HepG2 (cell line): ENCODE measurements around the gene RPS14. TPM values are rescaled to one million over a fixed set of nuclear protein-coding genes. Genes with fewer than 3 reads are reported as not detected.
A peak's percentile ranks its signal among the peaks of the same experiment; 100 is the strongest.

Experiments used
- ATF7-NPFF ChIP-seq: sonication (generic); formaldehyde crosslinking; IDR thresholded peaks from 2 replicates; pipeline ENCODE4 v1.8.1; 2023; ENCODE audit warnings: mild to moderate bottlenecking, low read depth, missing genetic modification reagents, moderate library complexity
- GATAD2A ChIP-seq: IDR thresholded peaks from 2 replicates; pipeline ENCODE4 v1.6.1; 2016
- MTF2 ChIP-seq: sonication (generic); formaldehyde crosslinking; IDR thresholded peaks from 2 replicates; pipeline ENCODE4 v1.5.0; 2020; ENCODE audit warnings: missing genetic modification reagents, borderline replicate concordance
- NR2F6 ChIP-seq, 2 experiments: IDR thresholded peaks; 2 replicates each; pipeline ENCODE4 v1.6.1; 2016; ENCODE audit warnings: antibody characterized with exemption in 1 of 2, mild to moderate bottlenecking in 1 of 2
- ONECUT2 ChIP-seq: sonication (generic); formaldehyde crosslinking; IDR thresholded peaks from 2 replicates; pipeline ENCODE4 v1.4.0; 2020; ENCODE audit warnings: missing genetic modification reagents
- RARA ChIP-seq: IDR thresholded peaks from 2 replicates; pipeline ENCODE4 v1.6.1; 2016; ENCODE audit warnings: missing genetic modification reagents, missing compliant biosample characterization
- SRSF1 ChIP-seq: fragments of 200-400 bp; formaldehyde crosslinking; optimal IDR thresholded peaks from 2 replicates; pipeline ENCODE3; 2017; ENCODE audit warnings: mild to moderate bottlenecking, low read depth, low read length, moderate library complexity
- ZFX ChIP-seq: sonication (generic); formaldehyde crosslinking; IDR thresholded peaks from 2 replicates; pipeline ENCODE4 v1.4.0; 2020; ENCODE audit warnings: mild to moderate bottlenecking, low read depth, missing genetic modification reagents, moderate library complexity
- polyA plus RNA-seq, 8 experiments: library from polyadenylated mRNA; depleted of rRNA in 3 of 8; stranded (reverse) in 7 of 8; unstranded in 1 of 8; fragments of >200 nt; fragmentation: Illumina TruSeq in 4 of 8; extraction: Trizol in 4 of 8; gene quantifications; 2 replicates each; pipeline versions ENCODE4 v1.2.1 to v1.2.3, GENCODE V29; 2011 to 2016; ENCODE audit warnings: low read depth in 4 of 8, missing spikeins in 1 of 8, mixed read lengths in 1 of 8; ENCODE audit not compliant: insufficient read depth in 1 of 8
- total RNA-seq, 5 experiments: library from RNA; depleted of rRNA; stranded (reverse); fragments of >200 nt; fragmentation: Illumina TruSeq; extraction: Trizol; gene quantifications; 2 replicates each; pipeline ENCODE4 v1.2.3, GENCODE V29; 2016; ENCODE audit warnings: low read depth in 1 of 5
- TF ChIP-seq, protein P1 (sequence below): sonication (generic); formaldehyde crosslinking; IDR thresholded peaks from 2 replicates; pipeline ENCODE4 v1.4.0; 2020; ENCODE audit warnings: missing genetic modification reagents
- TF ChIP-seq, protein P2 (sequence below), 2 experiments: sonication (generic) in 1 of 2; formaldehyde crosslinking in 1 of 2; IDR thresholded peaks; 2 replicates each; pipeline versions ENCODE4 v1.6.1 to v1.9.0; 2014 to 2022; ENCODE audit warnings: antibody characterized with exemption in 1 of 2, borderline replicate concordance in 1 of 2, inconsistent platforms in 1 of 2, low read depth in 1 of 2, missing genetic modification reagents in 1 of 2
- TF ChIP-seq, protein P3 (sequence below): IDR thresholded peaks from 2 replicates; pipeline ENCODE4 v1.6.1; 2012; ENCODE audit warnings: inconsistent platforms
- TF ChIP-seq, protein P4 (sequence below): IDR thresholded peaks from 2 replicates; pipeline ENCODE4 v1.6.1; 2016; ENCODE audit warnings: low read depth, control low read depth

RPS14 gene
- total and polyA plus RNA-seq, 2 of the 13 experiments (the other 11 are each of a cell fraction or from before 2014, with no cell fraction given) = 2,116 to 3,295 TPM

DNA sequence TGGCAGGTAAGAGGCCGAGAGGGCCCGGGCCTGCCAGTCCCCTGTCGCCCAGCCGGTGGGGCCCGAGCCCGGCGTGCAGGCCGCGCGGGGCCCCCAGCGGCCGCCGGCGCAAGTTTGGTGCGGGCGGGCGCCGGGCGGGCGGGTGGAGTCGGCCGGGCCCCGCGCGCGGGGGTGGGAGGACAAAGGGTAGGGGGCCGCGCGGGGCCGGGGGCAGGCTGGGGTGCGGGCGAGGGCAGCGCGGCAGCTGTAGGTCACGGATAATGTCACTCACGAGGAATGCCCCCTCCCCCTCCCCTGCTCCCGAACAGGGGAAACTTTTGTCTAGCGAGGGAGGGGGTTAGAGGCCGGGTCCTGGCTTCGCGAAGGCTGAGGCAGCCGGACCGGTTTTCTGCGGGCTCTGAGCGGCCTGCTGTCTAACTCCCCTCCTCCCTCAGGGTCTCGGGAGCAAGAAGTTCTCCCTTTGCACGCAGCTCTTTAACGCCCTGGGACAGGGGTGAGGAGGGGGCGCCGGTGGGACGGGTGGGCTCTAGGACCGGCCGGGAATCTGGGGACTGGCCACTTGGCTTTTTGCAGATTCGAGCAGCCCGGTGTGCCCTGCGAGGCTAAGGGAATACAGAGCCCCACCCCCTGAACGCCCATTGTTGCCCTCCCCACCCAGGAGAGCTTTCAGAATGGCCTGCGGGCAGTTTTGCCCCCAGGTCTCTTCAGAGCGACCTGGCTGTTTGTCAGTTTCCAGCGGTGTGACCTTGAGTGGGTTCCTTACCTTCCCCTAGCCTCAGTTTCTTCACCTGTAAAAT lies 37.1 kb upstream of the RPS14 start (continued):
- TF ChIP-seq, protein P1, sequence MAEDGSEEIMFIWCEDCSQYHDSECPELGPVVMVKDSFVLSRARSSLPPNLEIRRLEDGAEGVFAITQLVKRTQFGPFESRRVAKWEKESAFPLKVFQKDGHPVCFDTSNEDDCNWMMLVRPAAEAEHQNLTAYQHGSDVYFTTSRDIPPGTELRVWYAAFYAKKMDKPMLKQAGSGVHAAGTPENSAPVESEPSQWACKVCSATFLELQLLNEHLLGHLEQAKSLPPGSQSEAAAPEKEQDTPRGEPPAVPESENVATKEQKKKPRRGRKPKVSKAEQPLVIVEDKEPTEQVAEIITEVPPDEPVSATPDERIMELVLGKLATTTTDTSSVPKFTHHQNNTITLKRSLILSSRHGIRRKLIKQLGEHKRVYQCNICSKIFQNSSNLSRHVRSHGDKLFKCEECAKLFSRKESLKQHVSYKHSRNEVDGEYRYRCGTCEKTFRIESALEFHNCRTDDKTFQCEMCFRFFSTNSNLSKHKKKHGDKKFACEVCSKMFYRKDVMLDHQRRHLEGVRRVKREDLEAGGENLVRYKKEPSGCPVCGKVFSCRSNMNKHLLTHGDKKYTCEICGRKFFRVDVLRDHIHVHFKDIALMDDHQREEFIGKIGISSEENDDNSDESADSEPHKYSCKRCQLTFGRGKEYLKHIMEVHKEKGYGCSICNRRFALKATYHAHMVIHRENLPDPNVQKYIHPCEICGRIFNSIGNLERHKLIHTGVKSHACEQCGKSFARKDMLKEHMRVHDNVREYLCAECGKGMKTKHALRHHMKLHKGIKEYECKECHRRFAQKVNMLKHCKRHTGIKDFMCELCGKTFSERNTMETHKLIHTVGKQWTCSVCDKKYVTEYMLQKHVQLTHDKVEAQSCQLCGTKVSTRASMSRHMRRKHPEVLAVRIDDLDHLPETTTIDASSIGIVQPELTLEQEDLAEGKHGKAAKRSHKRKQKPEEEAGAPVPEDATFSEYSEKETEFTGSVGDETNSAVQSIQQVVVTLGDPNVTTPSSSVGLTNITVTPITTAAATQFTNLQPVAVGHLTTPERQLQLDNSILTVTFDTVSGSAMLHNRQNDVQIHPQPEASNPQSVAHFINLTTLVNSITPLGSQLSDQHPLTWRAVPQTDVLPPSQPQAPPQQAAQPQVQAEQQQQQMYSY (CRISPR knock-in tag) = 0 out of 2 replicates have a peak, but pooled peaks have one; percentile 40
- TF ChIP-seq NR2F6 (IDR thresholded peaks at IDR 0.05) (no peak), NR2F6 (CRISPR knock-in tag; IDR thresholded peaks at IDR 0.05) (peak; percentile 18; the same call in 1 of the 2 replicates), MTF2 (CRISPR knock-in tag) (no peak), GATAD2A (CRISPR knock-in tag) (no peak), SRSF1 (peak; percentile 12), ZFX (peak; percentile 41; the same call in 1 of the 2 replicates), RARA (peak; percentile 37; the same call in 1 of the 2 replicates), ATF7-NPFF (CRISPR knock-in tag) (no peak), ONECUT2 (CRISPR knock-in tag) (no peak)
- TF ChIP-seq, protein P2, sequence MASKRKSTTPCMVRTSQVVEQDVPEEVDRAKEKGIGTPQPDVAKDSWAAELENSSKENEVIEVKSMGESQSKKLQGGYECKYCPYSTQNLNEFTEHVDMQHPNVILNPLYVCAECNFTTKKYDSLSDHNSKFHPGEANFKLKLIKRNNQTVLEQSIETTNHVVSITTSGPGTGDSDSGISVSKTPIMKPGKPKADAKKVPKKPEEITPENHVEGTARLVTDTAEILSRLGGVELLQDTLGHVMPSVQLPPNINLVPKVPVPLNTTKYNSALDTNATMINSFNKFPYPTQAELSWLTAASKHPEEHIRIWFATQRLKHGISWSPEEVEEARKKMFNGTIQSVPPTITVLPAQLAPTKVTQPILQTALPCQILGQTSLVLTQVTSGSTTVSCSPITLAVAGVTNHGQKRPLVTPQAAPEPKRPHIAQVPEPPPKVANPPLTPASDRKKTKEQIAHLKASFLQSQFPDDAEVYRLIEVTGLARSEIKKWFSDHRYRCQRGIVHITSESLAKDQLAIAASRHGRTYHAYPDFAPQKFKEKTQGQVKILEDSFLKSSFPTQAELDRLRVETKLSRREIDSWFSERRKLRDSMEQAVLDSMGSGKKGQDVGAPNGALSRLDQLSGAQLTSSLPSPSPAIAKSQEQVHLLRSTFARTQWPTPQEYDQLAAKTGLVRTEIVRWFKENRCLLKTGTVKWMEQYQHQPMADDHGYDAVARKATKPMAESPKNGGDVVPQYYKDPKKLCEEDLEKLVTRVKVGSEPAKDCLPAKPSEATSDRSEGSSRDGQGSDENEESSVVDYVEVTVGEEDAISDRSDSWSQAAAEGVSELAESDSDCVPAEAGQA (IDR thresholded peaks at IDR 0.05; ENCODE audit: low read depth) = no peak
- TF ChIP-seq, protein P2 (CRISPR knock-in tag; IDR thresholded peaks at IDR 0.05; ENCODE audit: borderline replicate concordance) = no peak
- TF ChIP-seq, protein P3, sequence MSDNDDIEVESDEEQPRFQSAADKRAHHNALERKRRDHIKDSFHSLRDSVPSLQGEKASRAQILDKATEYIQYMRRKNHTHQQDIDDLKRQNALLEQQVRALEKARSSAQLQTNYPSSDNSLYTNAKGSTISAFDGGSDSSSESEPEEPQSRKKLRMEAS = peak; percentile 53
- TF ChIP-seq, protein P4, sequence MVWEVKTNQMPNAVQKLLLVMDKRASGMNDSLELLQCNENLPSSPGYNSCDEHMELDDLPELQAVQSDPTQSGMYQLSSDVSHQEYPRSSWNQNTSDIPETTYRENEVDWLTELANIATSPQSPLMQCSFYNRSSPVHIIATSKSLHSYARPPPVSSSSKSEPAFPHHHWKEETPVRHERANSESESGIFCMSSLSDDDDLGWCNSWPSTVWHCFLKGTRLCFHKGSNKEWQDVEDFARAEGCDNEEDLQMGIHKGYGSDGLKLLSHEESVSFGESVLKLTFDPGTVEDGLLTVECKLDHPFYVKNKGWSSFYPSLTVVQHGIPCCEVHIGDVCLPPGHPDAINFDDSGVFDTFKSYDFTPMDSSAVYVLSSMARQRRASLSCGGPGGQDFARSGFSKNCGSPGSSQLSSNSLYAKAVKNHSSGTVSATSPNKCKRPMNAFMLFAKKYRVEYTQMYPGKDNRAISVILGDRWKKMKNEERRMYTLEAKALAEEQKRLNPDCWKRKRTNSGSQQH (CRISPR knock-in tag) = 0 out of 2 replicates have a peak, but pooled peaks have one; percentile 30
